Nucleus accumbens (tissue), 56 donors: ENCODE results near the gene VSIR.
A peak's percentile ranks its signal among the peaks of the same experiment; 100 is the strongest.

Source experiments
- DNase-seq, 56 donors: peaks; one replicate each; lab custom pipeline; 2025; lab: John Stamatoyannopoulos, UW

Gene VSIR

DNA sequence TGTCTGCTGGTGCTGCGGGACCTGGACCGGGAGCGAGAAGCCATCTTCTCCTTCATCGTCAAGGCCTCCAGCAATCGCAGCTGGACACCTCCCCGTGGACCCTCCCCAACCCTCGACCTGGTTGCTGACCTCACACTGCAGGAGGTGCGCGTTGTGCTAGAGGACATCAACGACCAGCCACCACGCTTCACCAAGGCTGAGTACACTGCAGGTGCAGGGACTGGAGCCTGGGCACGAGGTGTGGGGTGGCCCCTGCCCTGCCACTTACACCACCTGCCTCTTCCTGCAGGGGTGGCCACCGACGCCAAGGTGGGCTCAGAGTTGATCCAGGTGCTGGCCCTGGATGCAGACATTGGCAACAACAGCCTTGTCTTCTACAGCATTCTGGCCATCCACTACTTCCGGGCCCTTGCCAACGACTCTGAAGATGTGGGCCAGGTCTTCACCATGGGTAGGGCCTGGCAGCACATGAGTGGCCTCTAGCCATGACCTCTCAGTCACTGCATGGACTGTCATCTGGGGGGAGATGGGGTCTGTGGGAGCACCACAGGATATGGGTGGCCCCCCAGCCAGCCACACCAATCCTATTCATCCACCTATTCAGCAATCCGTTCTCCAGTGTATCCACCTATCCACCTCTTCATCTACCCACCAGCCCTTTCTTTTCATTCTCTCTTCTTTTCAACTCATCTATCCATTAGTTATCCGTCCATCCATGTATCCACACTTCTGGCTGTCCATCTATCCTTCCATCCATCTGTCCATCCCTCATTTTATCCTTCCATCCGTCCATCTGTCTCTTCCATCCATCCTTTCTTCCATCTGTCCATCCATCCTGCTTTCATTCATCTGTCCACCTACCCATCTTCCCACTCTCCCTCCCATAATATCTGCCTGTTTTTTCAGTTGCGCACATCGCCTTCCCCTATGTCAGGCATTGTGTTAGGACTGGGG is 34.5 kb upstream of the VSIR start:
- no peak for DNase-seq

DNA sequence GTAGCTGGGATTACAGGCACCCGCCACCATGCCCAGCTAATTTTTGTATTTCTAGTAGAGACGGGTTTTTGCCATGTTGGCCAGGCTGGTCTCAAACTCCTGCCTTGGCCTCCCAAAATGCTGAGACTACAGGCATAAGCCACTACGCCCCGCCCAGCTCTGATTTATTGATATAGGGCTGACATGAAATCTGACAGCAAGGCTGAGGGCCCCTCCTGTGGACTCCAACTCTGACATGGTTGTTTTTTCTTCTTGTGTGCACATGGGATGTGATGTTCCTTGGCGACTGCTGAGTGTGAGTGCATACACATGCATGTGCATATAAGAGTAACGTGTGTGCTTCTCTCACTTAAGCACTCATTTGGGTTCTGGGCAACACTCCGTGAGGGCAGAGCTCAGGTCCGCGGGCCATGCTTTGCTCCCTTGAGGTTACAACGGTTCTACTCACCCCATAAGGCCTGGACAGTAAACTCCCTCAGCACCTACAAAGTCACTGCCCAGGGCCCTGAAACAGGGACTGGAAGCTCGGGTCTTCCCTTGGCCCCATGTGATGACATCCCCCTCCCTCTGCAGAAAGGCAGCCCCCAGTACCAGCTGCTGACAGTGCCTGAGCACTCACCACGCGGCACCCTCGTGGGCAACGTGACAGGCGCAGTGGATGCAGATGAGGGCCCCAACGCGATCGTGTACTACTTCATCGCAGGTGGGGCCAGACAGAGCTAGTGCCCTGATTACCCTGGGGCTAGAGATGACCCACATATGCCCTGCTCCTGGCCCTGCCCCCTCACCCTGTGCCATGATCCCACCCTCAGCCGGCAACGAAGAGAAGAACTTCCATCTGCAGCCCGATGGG is 33.6 kb upstream of the VSIR start:
- DNase-seq, result no peak

DNA sequence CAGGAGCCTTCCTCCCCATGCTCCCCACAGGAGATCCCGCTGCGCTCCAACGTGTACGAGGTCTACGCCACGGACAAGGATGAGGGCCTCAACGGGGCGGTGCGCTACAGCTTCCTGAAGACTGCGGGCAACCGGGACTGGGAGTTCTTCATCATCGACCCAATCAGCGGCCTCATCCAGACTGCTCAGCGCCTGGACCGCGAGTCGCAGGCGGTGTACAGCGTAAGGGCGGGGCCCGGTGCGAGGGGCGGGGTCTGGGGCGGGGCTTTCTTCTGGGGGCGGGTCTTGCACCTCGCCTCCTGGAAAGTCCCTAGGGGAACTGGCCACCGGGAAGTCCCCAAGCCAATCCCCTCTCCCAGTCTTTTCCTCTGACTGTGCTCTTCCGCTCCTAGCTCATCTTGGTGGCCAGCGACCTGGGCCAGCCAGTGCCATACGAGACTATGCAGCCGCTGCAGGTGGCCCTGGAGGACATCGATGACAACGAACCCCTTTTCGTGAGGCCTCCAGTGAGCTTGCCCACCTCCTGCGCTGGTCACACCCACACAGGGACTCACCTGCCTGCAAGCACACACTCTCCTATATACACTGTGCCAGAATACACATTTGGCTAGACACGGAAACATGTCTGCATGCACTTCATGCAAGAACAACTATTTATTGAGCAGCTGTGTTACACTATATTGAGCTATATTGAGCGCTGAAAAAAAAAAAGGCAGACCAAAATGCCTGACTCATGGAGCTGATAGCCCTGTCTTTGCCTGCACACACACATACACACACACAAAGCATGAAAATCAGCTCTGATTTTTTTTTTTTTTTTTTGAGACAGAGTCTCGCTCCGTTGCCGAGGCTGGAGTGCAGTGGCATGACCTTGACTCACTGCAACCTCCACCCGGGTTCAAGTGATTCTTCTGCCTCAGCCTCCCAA is 32.7 kb upstream of the VSIR start:
- DNase-seq, result peak in 10 of 56 donors; percentile 21 to 51 (median 30)

DNA sequence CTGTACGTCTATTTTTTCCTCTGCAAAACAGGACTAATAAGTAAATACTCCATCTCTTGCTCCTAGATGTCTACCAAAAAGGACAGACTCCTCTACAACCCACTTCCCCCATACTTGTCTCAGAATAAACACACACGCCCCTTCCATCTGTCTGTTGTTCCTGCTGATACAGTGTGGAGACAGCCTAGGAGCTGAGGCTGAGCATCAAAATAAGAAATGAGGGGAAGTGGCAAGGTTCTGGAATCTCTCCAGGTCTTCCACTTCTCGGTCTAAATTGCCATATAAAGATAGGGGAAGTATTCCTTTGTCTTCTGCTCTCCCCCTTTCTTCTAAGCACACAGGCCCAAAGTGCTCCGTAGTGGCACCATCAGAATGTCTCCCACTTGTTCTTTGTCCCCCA is 30.8 kb upstream of the VSIR start:
- DNase-seq, result peak in 3 of 56 donors; percentile 29 to 34 (median 31)

DNA sequence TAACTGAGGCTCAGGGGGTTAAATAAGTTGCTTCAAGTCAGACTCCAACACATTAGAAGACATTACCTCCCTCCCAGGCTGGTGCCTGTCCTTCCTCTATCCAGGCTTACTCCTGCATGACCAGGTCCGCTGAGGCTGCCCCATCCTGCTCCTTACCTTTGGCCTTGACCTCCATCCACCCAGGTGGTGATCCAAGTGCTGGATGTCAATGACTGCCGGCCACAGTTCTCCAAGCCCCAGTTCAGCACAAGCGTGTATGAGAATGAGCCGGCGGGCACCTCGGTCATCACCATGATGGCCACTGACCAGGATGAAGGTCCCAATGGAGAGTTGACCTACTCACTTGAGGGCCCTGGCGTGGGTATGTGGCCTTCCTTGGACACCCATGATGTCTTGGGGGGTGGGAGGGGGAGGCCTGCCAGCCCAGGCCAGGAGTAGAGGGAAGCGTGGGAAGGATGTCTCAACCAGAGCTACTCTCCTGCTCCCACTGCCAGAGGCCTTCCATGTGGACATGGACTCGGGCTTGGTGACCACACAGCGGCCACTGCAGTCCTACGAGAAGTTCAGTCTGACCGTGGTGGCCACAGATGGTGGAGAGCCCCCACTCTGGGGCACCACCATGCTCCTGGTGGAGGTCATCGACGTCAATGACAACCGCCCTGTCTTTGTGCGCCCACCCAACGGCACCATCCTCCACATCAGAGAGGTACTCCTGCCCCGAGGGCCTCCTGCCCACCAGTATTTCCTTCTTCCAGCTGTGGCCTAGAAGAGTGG is 29.6 kb upstream of the VSIR start:
- no peak for DNase-seq

DNA sequence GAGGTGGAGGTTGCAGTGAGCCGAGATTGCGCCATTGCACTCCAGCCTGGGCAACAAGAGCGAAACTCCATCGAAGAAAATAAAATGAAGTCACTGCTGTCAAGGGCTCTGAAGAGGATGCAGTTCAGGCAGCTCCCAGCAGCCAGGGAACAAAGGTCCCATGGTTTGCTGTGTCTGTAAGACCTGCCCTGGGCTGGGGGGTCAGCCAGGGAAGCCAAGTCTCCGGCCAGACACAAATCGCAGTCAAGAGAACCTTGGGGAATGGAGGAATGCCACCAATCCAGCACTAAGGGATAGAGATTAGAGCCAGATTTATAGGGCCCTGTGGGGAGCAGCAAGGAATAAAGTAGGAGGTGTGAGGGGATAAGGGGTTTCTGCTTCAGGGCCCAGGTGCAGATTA is 28.9 kb upstream of the VSIR start:
- no peak for DNase-seq

DNA sequence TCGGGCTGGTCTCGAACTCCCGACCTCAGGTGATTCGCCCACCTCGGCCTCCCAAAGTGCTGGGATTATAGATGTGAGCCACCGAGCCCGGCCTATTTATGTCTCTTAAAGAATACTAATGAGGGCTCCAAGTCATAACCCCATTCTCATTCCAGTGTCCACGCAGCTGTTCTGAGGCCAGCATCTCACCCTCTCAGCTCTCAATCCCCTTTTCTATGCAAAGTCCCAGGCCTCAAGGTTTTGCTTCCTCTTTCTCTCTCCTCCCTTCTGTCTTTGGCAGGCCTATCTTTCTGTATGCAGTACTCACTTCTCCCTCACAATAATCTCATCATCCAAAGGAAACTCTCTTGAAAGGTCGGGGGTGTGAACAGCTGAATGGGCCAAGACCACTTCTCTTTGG is 28.0 kb upstream of the VSIR start:
- DNase-seq, result no peak

DNA sequence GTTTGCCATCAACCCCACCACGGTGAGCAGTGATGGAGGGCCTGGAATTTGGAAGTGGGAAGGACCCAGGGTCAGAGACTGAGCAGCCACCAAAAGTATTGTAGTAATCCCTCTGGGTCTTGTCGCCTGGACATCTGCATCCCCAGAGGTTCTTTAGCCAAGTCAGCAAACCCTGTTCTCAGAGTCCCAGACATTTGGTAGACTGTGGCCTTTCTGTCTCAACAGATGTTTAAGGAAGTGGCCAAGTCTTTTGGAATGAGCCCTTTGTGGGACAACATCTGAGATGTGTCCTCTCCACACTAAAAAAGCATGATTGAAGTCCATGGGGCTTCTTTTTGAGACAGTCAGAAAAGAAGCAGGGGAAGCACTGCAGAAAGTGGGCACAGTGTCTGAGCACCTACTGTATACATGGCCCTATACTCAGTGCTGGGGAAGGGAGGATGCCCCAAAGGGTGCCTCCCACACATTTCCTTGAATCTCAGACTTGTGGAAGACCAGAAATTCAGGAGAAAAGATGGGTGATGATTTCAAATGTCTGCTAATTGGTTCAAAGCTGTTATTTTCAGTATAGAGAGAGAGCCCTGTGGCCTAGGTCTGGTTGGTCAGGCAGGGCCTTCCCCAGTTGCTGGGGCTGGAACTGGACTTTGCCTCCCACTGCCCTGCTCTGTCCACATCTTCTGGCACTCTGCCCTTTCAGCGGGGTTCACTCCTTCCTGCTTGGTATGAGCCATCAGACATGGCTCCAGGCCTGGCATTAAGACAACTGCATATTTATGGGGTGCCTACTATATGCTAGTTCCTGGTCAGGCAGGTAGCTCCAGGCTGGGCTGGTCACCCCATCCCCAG is 26.5 kb upstream of the VSIR start:
- no peak for DNase-seq

DNA sequence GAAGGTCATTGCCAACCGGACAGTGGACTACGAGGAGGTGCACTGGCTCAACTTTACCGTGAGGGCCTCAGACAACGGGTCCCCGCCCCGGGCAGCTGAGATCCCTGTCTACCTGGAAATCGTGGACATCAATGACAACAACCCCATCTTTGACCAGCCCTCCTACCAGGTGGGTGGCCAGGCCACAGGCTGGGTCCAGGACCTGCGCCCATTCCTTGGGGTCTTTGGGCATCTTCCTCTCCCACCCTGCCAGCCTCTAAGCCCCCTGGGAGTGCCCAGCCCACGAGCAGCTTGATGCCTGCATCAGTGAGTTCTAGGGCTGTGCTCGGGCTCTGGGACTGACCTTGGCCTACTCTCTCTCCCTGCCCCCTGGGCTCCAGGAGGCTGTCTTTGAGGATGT is 25.8 kb upstream of the VSIR start:
- no peak for DNase-seq

DNA sequence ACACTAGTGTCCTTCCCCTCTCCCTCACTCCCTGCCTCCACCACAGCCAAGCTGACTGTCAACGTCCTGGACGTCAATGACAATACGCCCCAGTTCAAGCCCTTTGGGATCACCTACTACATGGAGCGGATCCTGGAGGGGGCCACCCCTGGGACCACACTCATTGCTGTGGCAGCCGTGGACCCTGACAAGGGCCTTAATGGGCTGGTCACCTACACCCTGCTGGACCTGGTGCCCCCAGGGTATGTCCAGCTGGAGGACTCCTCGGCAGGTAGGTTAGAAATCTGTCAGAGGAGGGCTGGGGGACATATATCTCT is 24.9 kb upstream of the VSIR start:
- no peak for DNase-seq

DNA sequence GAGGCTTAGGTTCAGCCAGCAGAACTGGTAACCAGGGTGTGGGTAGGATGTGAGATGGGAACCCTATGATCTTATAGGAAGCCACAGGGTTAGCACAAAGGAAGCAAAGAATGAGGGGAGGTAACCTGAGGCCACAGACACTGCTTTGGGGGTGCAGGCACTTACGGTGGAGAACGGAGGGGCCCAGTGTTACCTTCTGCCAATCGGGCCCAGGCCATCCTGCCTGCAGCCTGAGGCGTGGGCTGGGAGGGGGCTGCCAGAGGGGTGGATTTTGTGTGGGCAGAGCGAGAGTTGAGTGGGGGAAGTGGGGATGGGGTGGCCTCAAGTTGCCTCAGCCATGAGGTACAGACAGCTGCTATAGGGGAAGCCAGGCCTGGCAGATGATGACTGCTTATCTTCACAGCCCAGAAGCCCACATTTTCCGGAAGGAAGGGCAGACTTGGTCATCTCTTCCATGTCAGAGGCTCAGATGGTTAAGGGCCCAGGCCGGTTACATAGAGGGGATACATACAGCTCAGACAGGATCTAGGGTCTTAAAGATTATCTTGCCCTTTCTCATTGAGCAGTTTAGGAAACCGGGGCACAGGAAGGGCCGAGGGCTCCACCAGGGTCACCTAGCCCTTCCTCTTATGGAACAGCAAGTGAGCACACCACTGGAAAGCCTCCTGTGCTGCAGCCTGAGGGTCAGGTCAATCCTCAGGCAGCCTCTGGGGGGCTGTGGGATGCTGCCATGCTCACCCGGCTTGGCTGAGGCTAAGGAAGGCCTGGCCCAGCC is 24.4 kb upstream of the VSIR start:
- no peak for DNase-seq

DNA sequence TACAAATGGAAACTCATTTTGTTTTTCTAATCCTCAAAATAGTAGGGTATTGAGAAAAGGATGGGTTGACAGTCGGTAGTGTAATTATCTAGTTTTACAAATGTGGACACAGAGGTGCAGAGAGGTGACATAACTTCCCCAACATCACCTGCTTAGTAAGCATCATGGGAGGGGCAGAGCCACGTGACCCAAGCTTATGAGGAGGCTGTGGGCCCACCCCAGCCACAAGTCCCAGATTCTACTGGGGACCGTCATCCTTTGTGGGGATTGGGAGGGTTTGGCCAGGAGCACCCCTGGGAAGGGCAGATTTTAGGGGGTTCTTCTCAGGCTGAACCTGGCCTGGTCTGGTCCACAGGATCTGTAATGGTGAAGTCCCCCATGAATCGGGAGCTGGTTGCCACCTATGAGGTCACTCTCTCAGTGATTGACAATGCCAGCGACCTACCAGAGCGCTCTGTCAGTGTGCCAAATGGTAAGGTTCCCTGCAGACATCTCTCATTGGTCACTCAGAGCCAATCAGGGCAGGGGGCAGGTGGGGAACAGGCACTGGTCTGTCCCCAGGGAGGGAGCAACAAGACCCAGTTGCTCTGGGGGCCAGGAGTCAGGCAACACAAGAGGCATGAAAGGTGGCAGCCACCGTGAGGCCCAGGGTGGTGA is 23.6 kb upstream of the VSIR start:
- no peak for DNase-seq

DNA sequence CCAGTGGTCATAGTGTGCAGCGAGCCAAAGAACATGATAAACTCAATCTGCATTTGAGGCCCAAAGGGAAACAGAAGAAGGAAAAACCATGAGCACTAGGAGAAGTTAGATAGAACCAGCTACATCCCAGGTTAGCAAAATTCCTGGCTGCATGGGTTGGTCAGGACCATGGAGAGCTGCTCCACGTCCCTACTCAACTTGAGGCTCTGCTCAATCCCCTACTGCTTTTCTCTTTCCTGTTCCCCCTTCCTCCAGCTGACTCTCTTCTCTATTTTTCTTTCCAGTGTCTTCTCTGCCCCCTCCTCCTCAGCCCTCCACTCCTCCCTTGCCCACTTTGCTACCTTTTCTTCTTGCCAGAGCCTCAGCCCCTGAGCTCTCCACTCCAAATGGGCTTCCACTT is 21.9 kb upstream of the VSIR start:
- no peak for DNase-seq

DNA sequence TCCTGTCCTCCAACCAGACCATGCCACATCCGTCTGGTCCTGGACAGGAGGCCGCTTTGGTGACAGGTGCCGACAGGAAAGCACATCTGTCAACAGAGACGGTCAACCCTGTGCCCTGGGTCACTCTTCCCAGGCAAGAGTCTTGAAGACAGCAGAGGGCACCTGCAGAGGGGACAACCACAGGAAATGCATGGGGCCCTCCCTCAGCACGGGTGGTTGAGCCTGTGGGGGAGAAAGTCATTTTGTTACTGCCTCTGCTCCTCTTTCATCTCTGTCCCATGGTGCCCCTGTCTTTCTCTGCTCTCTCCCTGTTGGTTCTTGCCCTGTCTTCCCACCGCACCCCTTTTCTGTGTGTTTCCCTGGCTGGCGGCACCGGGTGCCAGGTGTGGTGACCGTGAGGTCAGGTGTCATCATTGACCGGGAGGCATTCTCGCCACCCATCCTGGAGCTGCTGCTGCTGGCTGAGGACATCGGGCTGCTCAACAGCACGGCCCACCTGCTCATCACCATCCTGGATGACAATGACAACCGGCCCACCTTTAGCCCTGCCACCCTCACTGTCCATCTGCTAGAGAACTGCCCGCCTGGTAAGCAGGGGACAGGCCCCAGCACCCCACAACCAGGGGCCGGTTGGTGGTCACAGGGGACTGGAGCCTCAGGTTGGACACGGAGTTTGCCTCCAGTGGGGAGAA is 17.6 kb upstream of the VSIR start:
- DNase-seq, result no peak

DNA sequence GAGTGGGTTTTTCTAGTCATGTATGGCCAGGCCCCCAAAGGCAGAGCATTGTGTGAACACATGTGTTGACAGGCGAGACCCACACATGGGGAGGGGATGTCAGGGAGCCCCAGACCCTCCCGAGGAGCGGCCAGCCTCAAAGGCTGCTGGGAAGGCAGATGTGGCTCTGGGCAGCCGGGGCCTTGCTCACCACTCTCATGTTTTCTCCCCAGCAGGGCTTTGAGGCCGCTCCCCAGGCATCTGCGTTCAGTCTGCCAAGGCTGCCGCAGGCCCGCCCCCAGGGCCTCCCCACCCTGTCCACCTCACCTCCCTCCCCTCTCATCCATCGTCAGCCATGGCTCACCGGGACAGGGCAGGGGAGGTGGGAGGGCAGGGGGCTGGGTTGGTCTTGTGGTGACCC is 16.6 kb upstream of the VSIR start:
- no peak for DNase-seq

DNA sequence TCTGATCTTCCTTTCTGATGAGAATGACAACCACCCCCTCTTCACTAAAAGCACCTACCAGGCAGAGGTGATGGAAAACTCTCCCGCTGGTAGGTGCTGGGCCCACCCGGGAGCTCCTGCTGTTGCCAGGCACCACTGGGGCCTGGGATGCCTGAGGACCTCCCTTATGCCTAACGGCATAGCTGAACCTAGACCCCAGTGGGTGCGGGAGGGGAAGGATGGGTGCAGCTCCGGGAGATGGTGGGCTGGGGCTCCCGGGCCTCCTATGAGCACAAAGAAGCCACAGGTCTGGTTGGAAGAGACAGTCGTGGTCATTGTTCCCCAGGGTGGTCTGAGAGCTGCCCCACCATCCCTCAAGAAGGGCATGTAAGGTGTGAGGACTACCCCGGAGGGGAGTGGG is 15.6 kb upstream of the VSIR start:
- no peak for DNase-seq

DNA sequence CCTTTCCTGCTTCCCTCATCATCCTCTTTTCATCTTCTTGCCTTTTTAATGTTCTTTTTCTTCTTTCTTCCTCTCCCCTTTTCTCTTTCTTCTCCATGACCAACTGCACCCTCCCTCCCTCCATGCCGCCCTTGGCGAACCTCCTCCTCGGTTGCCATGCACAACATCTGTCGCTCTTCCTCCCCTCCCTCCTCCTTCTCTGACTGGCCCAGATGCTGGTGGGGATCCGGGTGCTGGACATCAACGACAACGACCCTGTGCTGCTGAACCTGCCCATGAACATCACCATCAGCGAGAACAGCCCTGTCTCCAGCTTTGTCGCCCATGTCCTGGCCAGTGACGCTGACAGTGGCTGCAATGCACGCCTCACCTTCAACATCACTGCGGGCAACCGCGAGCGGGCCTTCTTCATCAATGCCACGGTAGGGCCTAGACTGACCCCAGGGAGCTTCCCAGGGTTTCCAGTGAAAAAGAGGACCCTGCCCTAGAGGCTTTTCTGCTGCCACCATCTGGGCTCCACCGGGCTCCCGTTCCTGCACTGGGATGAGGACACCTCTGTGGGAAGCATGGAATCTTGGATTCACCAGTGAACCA is 11.5 kb upstream of the VSIR start:
- no peak for DNase-seq
